Muscle layer of colon (tissue), 2 donors: ENCODE results near the gene ARHGAP15.
"Not testable (repeated sequence)": the region's sequence is repeated elsewhere in the genome, so short reads cannot be mapped to it uniquely, and the experiment has no call there.

Source experiments
- H3K27ac ChIP-seq: one replicate; pipeline ENCODE4 v1.7.0; 2013; ENCODE audit warnings: low read depth, mild to moderate bottlenecking, low read length, moderate library complexity
- H3K27me3 ChIP-seq, 2 donors: one replicate each; pipeline ENCODE4 v1.7.0; 2013; ENCODE audit warnings: low read length in 2 of 2, mild to moderate bottlenecking in 2 of 2; ENCODE audit not compliant: insufficient read depth in 2 of 2, control insufficient read depth in 1 of 2
- H3K36me3 ChIP-seq: one replicate; pipeline ENCODE4 v1.7.0; 2013; ENCODE audit warnings: mild to moderate bottlenecking, low read length; ENCODE audit not compliant: insufficient read depth
- H3K4me1 ChIP-seq: one replicate; pipeline ENCODE4 v1.7.0; 2013; ENCODE audit warnings: mild to moderate bottlenecking, low read length; ENCODE audit not compliant: insufficient read depth
- H3K4me3 ChIP-seq, 2 donors: one replicate each; pipeline ENCODE4 v1.7.0; 2013; ENCODE audit warnings: low read length in 2 of 2, low read depth in 1 of 2, mild to moderate bottlenecking in 1 of 2, moderate library complexity in 1 of 2
- H3K9ac ChIP-seq: one replicate; pipeline ENCODE4 v1.7.0; 2013; ENCODE audit warnings: low read length
- H3K9me3 ChIP-seq: one replicate; pipeline ENCODE4 v1.7.0; 2013; ENCODE audit warnings: mild to moderate bottlenecking, low read length
- donor health status: abdominal sarcoma.
- donor health status: Adenocarcinoma of cecum.

The ARHGAP15 gene

GRCh38 chr2:143528021-143528420 is 398.8 kb downstream of the ARHGAP15 start:
- no peak overlapping the region for H3K4me3 ChIP-seq
- H3K9me3 ChIP-seq: no peaks in the 10 kb centered on the region
- peaks cover 8% of the 10 kb centered on the region for H3K4me1 ChIP-seq
- no peak overlapping the region for H3K9ac ChIP-seq
- H3K27ac ChIP-seq: no peak overlapping the region
- H3K27me3 ChIP-seq: no peaks in the 10 kb centered on the region
- H3K36me3 ChIP-seq: no peaks in the 10 kb centered on the region

DNA sequence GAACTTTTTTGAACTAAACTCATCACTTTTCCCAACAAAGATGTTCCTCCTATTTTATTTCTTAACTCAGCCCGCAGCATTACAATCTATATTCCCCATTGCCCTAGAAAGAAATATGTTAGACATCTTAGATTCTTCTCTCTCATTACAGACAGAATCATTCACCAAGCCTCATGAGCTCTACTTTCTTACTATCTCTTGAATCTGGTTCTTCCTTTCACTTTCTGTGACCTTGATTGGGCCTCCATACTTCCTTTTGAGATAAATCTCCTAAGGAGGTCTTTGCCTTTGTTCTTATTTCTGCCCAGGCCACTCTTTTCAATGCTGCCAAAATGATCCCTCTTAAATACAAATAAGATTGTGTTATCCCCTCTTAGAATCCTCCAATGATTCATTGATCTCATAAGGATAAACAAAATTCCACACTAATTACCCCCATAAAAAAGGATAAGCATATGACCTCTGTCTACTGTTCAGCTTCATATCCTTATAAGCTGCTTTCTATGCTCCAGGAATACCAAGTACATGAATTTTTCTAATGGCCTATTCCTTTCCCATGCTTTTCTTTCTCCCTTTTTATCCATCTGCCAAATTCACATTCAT is 400.0 kb downstream of the ARHGAP15 start:
- no peaks in the 10 kb centered on the region for H3K36me3 ChIP-seq
- no peak overlapping the region for H3K9ac ChIP-seq
- no peak overlapping the region for H3K4me3 ChIP-seq
- H3K4me1 ChIP-seq: peaks cover 8% of the 10 kb centered on the region
- no peaks in the 10 kb centered on the region for H3K27me3 ChIP-seq
- no peak overlapping the region for H3K27ac ChIP-seq
- H3K9me3 ChIP-seq: no peaks in the 10 kb centered on the region

DNA sequence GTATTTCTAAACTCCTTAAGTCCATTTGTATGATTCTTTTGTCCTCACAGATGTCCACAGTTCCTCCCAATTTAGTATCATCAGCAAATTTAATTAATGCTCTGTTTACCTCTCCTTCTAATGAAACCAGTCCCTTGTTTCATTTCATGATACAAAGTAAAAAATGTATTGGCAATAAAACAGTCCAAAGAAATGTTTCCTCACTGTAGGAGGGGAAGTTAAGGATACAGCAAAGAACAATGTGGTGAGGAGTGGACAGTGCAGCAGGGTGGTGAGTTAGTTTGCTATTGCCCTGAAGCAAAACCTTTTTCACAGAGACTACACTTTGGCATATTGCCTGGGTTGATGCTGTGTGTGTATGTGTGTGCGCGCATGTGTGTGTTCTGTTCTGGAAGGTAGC is 401.5 kb downstream of the ARHGAP15 start:
- Histone ChIP-seq H3K4me1 (peaks cover under 1% of the 10 kb centered on the region), H3K9ac (no peak overlapping the region), H3K9me3 (no peaks in the 10 kb centered on the region), H3K27me3 (no peaks in the 10 kb centered on the region), H3K4me3 (no peak overlapping the region), H3K27ac (no peak overlapping the region), H3K36me3 (no peaks in the 10 kb centered on the region)

GRCh38 chr2:143532061-143532460 is 402.8 kb downstream of the ARHGAP15 start:
- no peak overlapping the region for H3K27ac ChIP-seq
- H3K27me3 ChIP-seq: no peaks in the 10 kb centered on the region
- no peaks in the 10 kb centered on the region for H3K36me3 ChIP-seq
- H3K9ac ChIP-seq: no peak overlapping the region
- no peaks in the 10 kb centered on the region for H3K9me3 ChIP-seq
- H3K4me1 ChIP-seq: no peaks in the 10 kb centered on the region
- no peak overlapping the region for H3K4me3 ChIP-seq

DNA sequence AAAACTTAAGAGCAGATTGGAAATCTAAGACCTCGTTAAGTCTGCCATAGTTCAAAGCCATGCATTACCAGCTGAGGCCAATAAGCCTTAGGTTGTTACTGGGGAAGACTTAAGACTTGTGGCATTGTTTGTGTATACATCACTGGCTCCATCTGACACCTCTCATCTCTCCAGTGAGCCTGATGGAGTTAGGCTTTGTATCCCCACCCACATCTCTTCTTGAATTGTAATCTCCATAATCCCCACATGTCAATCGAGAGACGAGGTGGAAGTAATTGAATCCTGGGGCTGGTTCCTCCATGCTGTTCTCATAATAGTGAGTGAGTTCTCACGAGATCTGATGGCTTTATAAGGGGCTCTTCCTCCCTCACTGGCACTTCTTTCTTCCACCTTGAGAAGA is 404.6 kb downstream of the ARHGAP15 start:
- no peaks in the 10 kb centered on the region for H3K36me3 ChIP-seq
- no peaks in the 10 kb centered on the region for H3K4me1 ChIP-seq
- H3K27me3 ChIP-seq: no peaks in the 10 kb centered on the region
- H3K4me3 ChIP-seq: no peak overlapping the region
- H3K9me3 ChIP-seq: no peaks in the 10 kb centered on the region
- no peak overlapping the region for H3K9ac ChIP-seq
- no peak overlapping the region for H3K27ac ChIP-seq

DNA sequence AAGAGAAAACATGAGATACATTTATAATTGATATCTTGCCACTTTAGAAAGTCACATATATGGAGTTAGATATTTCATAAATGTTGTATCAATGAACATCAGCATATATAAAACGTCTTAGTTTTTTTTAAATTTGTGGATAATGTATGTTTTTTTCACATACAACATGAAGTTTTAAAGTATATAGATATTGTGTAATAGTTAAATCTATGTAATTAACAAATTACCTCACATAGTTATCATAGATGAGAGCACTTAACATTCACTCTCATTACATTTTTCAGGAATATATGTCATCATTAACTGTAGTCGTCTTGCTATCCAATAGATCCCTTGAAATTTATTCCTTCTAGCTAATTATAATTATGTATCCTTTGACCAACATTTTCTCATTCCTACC is 406.6 kb downstream of the ARHGAP15 start:
- H3K27me3 ChIP-seq: no peaks in the 10 kb centered on the region
- no peak overlapping the region for H3K9ac ChIP-seq
- no peaks in the 10 kb centered on the region for H3K9me3 ChIP-seq
- H3K4me3 ChIP-seq: no peak overlapping the region
- no peaks in the 10 kb centered on the region for H3K36me3 ChIP-seq
- H3K27ac ChIP-seq: no peak overlapping the region
- no peaks in the 10 kb centered on the region for H3K4me1 ChIP-seq

GRCh38 chr2:143541899-143542298 is 412.7 kb downstream of the ARHGAP15 start:
- H3K36me3 ChIP-seq, H3K27ac ChIP-seq, H3K4me1 ChIP-seq, H3K9ac ChIP-seq, H3K4me3 ChIP-seq, H3K27me3 ChIP-seq, H3K9me3 ChIP-seq: not testable (repeated sequence)

DNA sequence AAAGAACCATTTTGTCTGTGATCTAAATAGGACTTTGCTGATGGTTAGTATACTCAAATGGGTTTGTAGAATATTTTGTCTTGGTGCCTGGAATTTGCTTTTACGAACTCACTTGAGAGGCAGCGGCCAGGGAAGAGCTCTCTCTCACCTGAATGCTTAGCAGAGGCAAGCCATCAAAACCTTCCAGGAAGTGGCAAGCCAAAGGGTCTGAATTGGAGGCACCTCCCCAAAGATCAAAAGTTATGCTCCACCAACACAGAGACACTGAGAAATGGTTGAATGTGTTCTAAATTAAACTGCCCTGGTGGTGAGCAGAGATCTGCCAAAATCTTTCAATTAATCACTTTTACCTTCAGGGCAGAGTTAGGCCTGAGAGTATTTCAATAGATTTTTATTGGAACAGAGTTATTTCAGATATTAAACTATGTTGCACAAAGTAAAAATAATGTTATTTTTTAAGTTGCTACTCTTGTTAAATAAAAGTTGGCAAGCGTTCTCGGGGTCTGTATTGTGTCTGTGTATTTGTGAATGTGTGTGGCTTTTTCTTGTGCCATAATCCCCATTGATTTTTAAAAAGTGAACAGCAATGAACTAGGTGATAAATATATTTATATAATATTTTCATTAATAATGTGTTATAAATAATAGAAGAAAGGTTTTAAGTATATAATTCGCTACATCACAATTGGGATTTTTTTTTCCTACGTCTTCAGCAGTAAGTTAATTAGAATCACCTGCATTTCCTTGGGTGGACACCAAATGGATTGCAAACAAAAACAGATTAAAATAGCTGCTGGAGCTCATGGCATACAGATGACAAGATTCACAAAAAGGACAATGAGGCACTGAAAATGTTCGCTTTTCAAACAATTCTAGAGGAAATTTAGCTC is 416.1 kb downstream of the ARHGAP15 start:
- no peaks in the 10 kb centered on the region for H3K9me3 ChIP-seq
- no peak overlapping the region for H3K9ac ChIP-seq
- H3K36me3 ChIP-seq: no peaks in the 10 kb centered on the region
- no peak overlapping the region for H3K4me3 ChIP-seq
- H3K27me3 ChIP-seq: no peaks in the 10 kb centered on the region
- no peak overlapping the region for H3K27ac ChIP-seq
- no peaks in the 10 kb centered on the region for H3K4me1 ChIP-seq

DNA sequence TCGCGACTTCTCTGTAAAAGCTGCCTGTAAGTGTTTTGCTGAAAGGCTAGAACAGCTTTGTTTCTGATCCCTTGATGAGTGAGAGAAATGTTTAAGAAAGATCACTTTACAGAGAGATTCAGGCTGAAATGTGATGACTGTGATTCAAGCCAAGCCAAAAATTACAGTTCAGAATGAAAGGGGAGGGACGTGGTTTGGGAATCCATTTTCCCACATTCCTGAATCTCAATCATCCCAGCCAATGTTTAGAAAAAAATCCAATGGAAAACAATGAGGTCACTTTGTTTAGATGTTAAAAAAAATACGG is 416.7 kb downstream of the ARHGAP15 start:
- H3K36me3 ChIP-seq: no peaks in the 10 kb centered on the region
- H3K27ac ChIP-seq: no peak overlapping the region
- H3K4me3 ChIP-seq: no peak overlapping the region
- H3K4me1 ChIP-seq: no peaks in the 10 kb centered on the region
- H3K9ac ChIP-seq: no peak overlapping the region
- H3K27me3 ChIP-seq: no peaks in the 10 kb centered on the region
- H3K9me3 ChIP-seq: no peaks in the 10 kb centered on the region

- Histone ChIP-seq H3K27ac (no peak overlapping the region), H3K4me3 (no peak overlapping the region), H3K9ac (no peak overlapping the region), H3K36me3 (no peaks in the 10 kb centered on the region), H3K9me3 (no peaks in the 10 kb centered on the region), H3K27me3 (no peaks in the 10 kb centered on the region), H3K4me1 (no peaks in the 10 kb centered on the region)
Observed at GRCh38 chr2:143548032-143548431, 418.8 kb downstream of the ARHGAP15 start.

DNA sequence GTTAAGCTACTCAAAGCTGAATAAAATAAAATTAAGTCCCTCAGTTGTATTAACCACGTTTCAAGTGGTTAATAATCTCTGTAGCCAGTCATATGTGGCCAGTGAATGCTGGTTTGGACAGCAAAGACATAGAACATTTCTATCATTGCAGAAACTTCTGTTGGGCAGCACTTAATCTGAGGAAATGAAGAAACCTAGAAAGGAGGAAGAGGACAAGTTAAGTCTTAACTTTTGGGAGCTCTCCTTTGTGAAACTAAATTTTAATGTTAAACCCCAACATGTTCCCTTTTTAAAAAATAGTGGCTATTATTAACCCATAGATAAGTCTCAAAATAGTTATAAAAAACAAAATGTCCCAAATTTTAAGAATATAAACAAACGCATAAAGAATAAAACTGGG is 421.3 kb downstream of the ARHGAP15 start:
- Histone ChIP-seq H3K4me3 (no peak overlapping the region), H3K27ac (no peak overlapping the region), H3K36me3 (no peaks in the 10 kb centered on the region), H3K9me3 (no peaks in the 10 kb centered on the region), H3K4me1 (no peaks in the 10 kb centered on the region), H3K9ac (no peak overlapping the region), H3K27me3 (no peaks in the 10 kb centered on the region)
